ENCODE data around the gene INTS15.
"Not testable (repeated sequence)": the region's sequence is repeated elsewhere in the genome, so short reads cannot be mapped to it uniquely, and the experiment has no call there.

Gene INTS15

GRCh38 chr7:6630007-6630849 is 40.4 kb downstream of the INTS15 start:
- no peak for DNase-seq (ENCODE audit: extremely low read depth, low read depth)
- no peak for TF ChIP-seq CTCF (IDR thresholded peaks at IDR 0.05; ENCODE audit: low read depth, low read length, missing control alignments)
- no peak overlapping the region for H3K4me3 ChIP-seq (replicated peaks; ENCODE audit: low read depth, low read length)

- no peak for DNase-seq (ENCODE audit: extremely low read depth, low read depth)
- H3K4me3 ChIP-seq (replicated peaks; ENCODE audit: low read depth, low read length) = no peak overlapping the region
- TF ChIP-seq CTCF (IDR thresholded peaks at IDR 0.05; ENCODE audit: low read depth, low read length, missing control alignments) = no peak
Measured at GRCh38 chr7:6631605-6632004, 41.8 kb downstream of the INTS15 start.

GRCh38 chr7:6634021-6634420 is 44.2 kb downstream of the INTS15 start:
- DNase-seq (ENCODE audit: extremely low read depth, low read depth) = no peak
- no peak for TF ChIP-seq CTCF (IDR thresholded peaks at IDR 0.05; ENCODE audit: low read depth, low read length, missing control alignments)
- no peak overlapping the region for H3K4me3 ChIP-seq (replicated peaks; ENCODE audit: low read depth, low read length)

- not testable (repeated sequence) for H3K4me3 ChIP-seq (replicated peaks; ENCODE audit: low read depth, low read length); DNase-seq (ENCODE audit: extremely low read depth, low read depth)
Measured at GRCh38 chr7:6634971-6635370, 45.1 kb downstream of the INTS15 start.

GRCh38 chr7:6636741-6637543 is 47.1 kb downstream of the INTS15 start, which contains the start of gene ZNF316:
ZNF316 (plus strand) TSS chr7:6637318; CDS start chr7:6642410, 5,092 bp downstream.
- no peak for DNase-seq (ENCODE audit: extremely low read depth, low read depth)
- TF ChIP-seq CTCF (IDR thresholded peaks at IDR 0.05; ENCODE audit: low read depth, low read length, missing control alignments) = no peak
- peak within 1 kb of the TSS; percentile 59 for H3K4me3 ChIP-seq (replicated peaks; ENCODE audit: low read depth, low read length)

- peak; percentile 18 for TF ChIP-seq CTCF (IDR thresholded peaks at IDR 0.05; ENCODE audit: low read depth, low read length, missing control alignments)
- H3K4me3 ChIP-seq (replicated peaks; ENCODE audit: low read depth, low read length) = peak overlapping the region; percentile 56
- no peak for DNase-seq (ENCODE audit: extremely low read depth, low read depth)
Measured at GRCh38 chr7:6637544-6638229, 47.9 kb downstream of the INTS15 start.

- no peak for DNase-seq (ENCODE audit: extremely low read depth, low read depth)
- no peak for TF ChIP-seq CTCF (IDR thresholded peaks at IDR 0.05; ENCODE audit: low read depth, low read length, missing control alignments)
- H3K4me3 ChIP-seq (replicated peaks; ENCODE audit: low read depth, low read length) = no peak overlapping the region
Measured at GRCh38 chr7:6639032-6639431, 49.2 kb downstream of the INTS15 start.

Data from HFF-Myc (cell line).